ENCODE data around the gene SLC2A9.

SLC2A9 gene

DNA sequence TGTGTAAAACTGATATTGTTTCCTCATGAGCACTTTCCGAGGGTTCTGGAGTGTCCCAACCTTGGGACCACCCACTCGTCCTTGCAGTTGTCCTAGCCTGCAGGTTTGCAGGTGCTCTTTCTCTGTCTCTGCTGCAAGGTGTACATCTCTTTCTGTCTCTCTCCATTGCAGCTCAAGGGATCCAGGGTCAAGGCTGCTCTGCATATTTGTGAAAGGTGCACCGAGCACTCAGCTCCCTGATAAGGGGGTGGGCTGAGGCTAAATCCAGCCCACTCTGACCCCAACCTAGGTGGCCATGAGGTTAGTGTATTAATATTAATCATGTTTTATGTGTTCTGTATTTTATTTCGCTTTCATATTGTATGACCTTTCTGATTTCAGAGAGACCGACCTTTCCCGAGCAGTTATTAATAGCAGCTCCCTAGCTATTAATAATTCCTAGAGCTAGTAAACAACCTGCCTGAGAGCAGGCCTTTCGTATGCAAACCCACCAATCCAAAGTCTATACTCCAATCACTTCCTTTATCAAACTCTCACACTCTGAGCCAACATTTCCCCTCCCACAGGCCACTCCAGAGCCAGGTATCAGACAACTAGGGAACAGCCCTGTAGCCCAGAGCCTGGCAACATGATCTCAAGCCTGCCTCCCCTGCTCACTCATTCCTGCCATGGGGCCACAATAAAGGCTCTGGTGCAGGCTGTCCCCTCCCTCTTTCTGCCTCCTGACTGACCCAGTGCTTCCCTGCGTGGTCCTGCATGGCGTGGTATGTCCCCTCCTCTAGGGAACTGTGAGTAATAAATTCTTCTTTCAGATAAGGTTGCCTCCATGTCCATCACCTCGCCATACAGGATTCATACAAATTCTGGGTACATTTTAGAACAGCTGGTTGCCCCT, 73.9 kb downstream of the SLC2A9 start:
- no peak overlapping the region for H3K27ac ChIP-seq (ENCODE audit: low read depth, low read length)
- no peaks in the 10 kb centered on the region for H3K9me2 ChIP-seq (replicated peaks; ENCODE audit: insufficient read depth, low read length)
- no peaks in the 10 kb centered on the region for H3K79me2 ChIP-seq (ENCODE audit: insufficient read depth, low read length)
- TF ChIP-seq, protein P1, sequence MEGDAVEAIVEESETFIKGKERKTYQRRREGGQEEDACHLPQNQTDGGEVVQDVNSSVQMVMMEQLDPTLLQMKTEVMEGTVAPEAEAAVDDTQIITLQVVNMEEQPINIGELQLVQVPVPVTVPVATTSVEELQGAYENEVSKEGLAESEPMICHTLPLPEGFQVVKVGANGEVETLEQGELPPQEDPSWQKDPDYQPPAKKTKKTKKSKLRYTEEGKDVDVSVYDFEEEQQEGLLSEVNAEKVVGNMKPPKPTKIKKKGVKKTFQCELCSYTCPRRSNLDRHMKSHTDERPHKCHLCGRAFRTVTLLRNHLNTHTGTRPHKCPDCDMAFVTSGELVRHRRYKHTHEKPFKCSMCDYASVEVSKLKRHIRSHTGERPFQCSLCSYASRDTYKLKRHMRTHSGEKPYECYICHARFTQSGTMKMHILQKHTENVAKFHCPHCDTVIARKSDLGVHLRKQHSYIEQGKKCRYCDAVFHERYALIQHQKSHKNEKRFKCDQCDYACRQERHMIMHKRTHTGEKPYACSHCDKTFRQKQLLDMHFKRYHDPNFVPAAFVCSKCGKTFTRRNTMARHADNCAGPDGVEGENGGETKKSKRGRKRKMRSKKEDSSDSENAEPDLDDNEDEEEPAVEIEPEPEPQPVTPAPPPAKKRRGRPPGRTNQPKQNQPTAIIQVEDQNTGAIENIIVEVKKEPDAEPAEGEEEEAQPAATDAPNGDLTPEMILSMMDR (IDR thresholded peaks at IDR 0.05; ENCODE audit: insufficient read depth, low read length, poor library complexity, severe bottlenecking), result no peak
- TF ChIP-seq EZH2phosphoT487 (conservative IDR thresholded peaks at IDR 0.05; ENCODE audit: low read length), result no peak
- no peaks in the 10 kb centered on the region for H3K36me3 ChIP-seq (ENCODE audit: low read length)
- H3K4me3 ChIP-seq (ENCODE audit: insufficient read depth, low read length, poor library complexity, severe bottlenecking), result no peak overlapping the region
- no peaks in the 10 kb centered on the region for H3K27me3 ChIP-seq (ENCODE audit: low read length)
- H3K4me2 ChIP-seq (ENCODE audit: low read depth, low read length, poor library complexity, severe bottlenecking), result no peak overlapping the region
- no peak overlapping the region for H3K9ac ChIP-seq (ENCODE audit: low read length)
- H2AFZ ChIP-seq (ENCODE audit: low read depth, low read length, severe bottlenecking), result no peak overlapping the region
- no peaks in the 10 kb centered on the region for H3K9me3 ChIP-seq (ENCODE audit: insufficient read depth, low read length)
- no peaks in the 10 kb centered on the region for H3F3A ChIP-seq (ENCODE audit: insufficient read depth)
- H4K20me1 ChIP-seq (ENCODE audit: low read depth, low read length), result no peaks in the 10 kb centered on the region

DNA sequence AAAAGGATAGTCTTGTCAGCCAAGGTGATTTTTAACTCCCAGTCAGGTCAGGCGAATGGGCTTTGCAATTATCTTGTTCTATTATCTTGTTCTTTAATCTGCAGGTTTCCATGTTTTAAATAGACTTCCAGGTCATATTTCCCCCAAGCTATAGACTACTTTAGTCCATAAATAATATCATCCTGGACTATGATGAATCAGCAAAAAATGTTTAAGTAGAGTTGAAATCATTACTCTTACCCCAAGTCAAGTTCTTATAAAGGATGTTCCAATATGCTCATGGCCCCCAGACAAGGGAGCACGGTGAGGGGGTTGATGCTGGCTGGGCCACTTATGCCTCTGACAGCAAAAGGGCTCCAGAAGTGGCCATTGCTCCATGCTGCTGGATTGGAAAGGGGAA, 75.1 kb downstream of the SLC2A9 start:
- no peak overlapping the region for H3K9ac ChIP-seq (ENCODE audit: low read length)
- no peak overlapping the region for H3K4me2 ChIP-seq (ENCODE audit: low read depth, low read length, poor library complexity, severe bottlenecking)
- H3K79me2 ChIP-seq (ENCODE audit: insufficient read depth, low read length), result no peaks in the 10 kb centered on the region
- no peaks in the 10 kb centered on the region for H3K9me3 ChIP-seq (ENCODE audit: insufficient read depth, low read length)
- no peak overlapping the region for H3K4me3 ChIP-seq (ENCODE audit: insufficient read depth, low read length, poor library complexity, severe bottlenecking)
- H3K27me3 ChIP-seq (ENCODE audit: low read length), result no peaks in the 10 kb centered on the region
- no peak overlapping the region for H3K27ac ChIP-seq (ENCODE audit: low read depth, low read length)
- no peaks in the 10 kb centered on the region for H3F3A ChIP-seq (ENCODE audit: insufficient read depth)
- TF ChIP-seq, protein P1 (IDR thresholded peaks at IDR 0.05; ENCODE audit: insufficient read depth, low read length, poor library complexity, severe bottlenecking), result no peak
- TF ChIP-seq EZH2phosphoT487 (conservative IDR thresholded peaks at IDR 0.05; ENCODE audit: low read length), result no peak
- H3K9me2 ChIP-seq (replicated peaks; ENCODE audit: insufficient read depth, low read length), result no peaks in the 10 kb centered on the region
- no peak overlapping the region for H2AFZ ChIP-seq (ENCODE audit: low read depth, low read length, severe bottlenecking)
- no peaks in the 10 kb centered on the region for H3K36me3 ChIP-seq (ENCODE audit: low read length)
- no peaks in the 10 kb centered on the region for H4K20me1 ChIP-seq (ENCODE audit: low read depth, low read length)

DNA sequence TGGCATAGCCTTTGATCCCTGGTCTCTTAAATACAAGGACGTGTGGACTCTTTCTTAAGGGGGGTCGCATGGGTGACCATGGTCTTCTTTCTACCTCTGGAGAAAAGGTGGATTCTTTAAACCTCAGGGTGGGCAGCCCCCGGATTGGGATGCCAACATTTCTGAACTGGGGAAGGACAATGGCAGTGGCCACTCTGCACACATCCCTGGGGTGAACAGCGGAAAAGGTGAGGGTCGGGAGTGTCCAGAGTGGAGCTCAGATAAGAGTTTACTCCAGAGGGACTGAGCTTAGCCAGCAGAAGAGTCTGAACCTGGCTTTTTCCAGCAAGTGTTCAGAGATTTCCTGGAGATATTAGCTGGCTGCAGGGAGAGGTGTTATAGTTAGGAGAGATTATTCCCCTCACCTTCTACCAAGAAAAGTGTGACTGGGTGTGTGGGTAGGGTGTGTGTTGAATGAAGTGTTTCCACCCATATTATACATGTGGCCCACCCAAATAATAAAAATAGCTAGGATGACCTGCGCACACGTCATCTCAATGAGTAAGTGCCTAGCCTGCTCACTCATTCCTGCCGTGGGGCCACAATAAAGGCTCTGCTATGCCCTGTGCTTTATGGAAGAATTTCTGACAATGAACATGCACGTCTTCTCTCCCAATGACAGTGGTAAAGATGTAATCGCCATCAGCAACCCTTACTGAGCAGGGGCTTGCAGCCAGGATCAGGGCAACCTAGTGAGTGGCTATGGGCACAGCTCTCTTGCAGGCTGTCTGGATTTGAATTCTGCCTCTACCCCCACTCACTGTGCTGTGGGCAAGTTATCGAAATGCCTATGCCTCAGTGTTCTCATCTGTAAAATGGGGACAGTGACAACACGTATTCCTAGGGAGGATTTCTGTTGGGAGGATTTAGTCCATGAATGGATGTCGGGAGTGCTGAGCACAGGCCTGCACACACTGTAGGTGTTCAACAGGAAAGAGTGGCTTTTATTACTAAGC, 76.6 kb downstream of the SLC2A9 start:
- Histone ChIP-seq H3K9me3 (ENCODE audit: insufficient read depth, low read length) (no peaks in the 10 kb centered on the region), H3K79me2 (ENCODE audit: insufficient read depth, low read length) (no peaks in the 10 kb centered on the region), H3K4me2 (ENCODE audit: low read depth, low read length, poor library complexity, severe bottlenecking) (no peak overlapping the region), H3K4me3 (ENCODE audit: insufficient read depth, low read length, poor library complexity, severe bottlenecking) (no peak overlapping the region), H3K9ac (ENCODE audit: low read length) (no peak overlapping the region), H3K27ac (ENCODE audit: low read depth, low read length) (no peak overlapping the region), H4K20me1 (ENCODE audit: low read depth, low read length) (no peaks in the 10 kb centered on the region), H3K36me3 (ENCODE audit: low read length) (no peaks in the 10 kb centered on the region), H3F3A (ENCODE audit: insufficient read depth) (no peaks in the 10 kb centered on the region), H3K27me3 (ENCODE audit: low read length) (no peaks in the 10 kb centered on the region), H2AFZ (ENCODE audit: low read depth, low read length, severe bottlenecking) (no peak overlapping the region), H3K9me2 (replicated peaks; ENCODE audit: insufficient read depth, low read length) (no peaks in the 10 kb centered on the region)
- TF ChIP-seq, protein P1 (IDR thresholded peaks at IDR 0.05; ENCODE audit: insufficient read depth, low read length, poor library complexity, severe bottlenecking), result no peak
- TF ChIP-seq EZH2phosphoT487 (conservative IDR thresholded peaks at IDR 0.05; ENCODE audit: low read length), result no peak

Data from SU-DHL-6 (cell line).